Adrenal gland (tissue), 12 donors: Measurements from ENCODE around the gene PLCB1. TPM values are rescaled to one million over a fixed set of nuclear protein-coding genes. Genes with fewer than 3 reads are reported as not detected.

ENCODE experiments used
- DNase-seq, 7 donors: peaks; one replicate each; pipeline ENCODE4 v3.0.0-alpha.2; 2019 to 2020
- H3K27ac ChIP-seq, 5 donors: fragments of 200-600 bp; sonication (generic) in 4 of 5; 1 replicate in 3 of 5; 2 replicates in 2 of 5; pipeline versions ENCODE4 v1.5.1 to v1.8.0; 2016 to 2020; ENCODE audit warnings: mild to moderate bottlenecking in 1 of 5
- H3K27me3 ChIP-seq: fragments of 200-600 bp; 2 replicates; pipeline ENCODE4 v1.8.0; 2021
- H3K36me3 ChIP-seq, 2 donors: fragments of 200-600 bp; replicated peaks in 1 of 2; 1 replicate in 1 of 2; 2 replicates in 1 of 2; pipeline versions ENCODE4 v1.5.1 to v1.8.0; 2018 to 2022
- H3K4me1 ChIP-seq, 2 donors: fragments of 200-600 bp; replicated peaks in 1 of 2; 1 replicate in 1 of 2; 2 replicates in 1 of 2; pipeline versions ENCODE4 v1.5.1 to v1.8.0; 2018 to 2021
- H3K4me3 ChIP-seq, 4 donors: fragments of 200-600 bp; sonication (generic) in 3 of 4; one replicate each; pipeline ENCODE4 v1.5.1; 2016 to 2018
- H3K9me3 ChIP-seq, 3 donors: fragments of 200-600 bp; sonication (generic) in 1 of 3; replicated peaks in 1 of 3; 1 replicate in 2 of 3; 2 replicates in 1 of 3; pipeline versions ENCODE4 v1.5.1 to v1.8.0; 2016 to 2021
- POLR2A ChIP-seq, 2 donors: fragments of 450-650 bp; IDR thresholded peaks; one replicate each; pipeline ENCODE4 v1.6.1; 2017; ENCODE audit warnings: antibody characterized with exemption in 2 of 2, mild to moderate bottlenecking in 2 of 2, moderate library complexity in 1 of 2
- WGBS, 4 donors: extraction: QIAGEN DNeasy Blood & Tissue Kit in 2 of 4; methylation state at CpG; one replicate each; pipeline versions ENCODE4 v1.1.5 to v1.1.7; 2013 to 2017; 5-methylcytosine and 5-hydroxymethylcytosine counted together
- intact Hi-C, 2 donors: fragments of 100-400 bp; cut with DNase I; formaldehyde crosslinking; loops; one replicate each; pipeline versions ENCODE4 v1.14.1 to v1.15.0; 2022 to 2023
- polyA plus RNA-seq, 3 donors: library from polyadenylated mRNA; stranded (reverse); fragments of 200-250 nt in 2 of 3; fragments of 350-450 nt in 1 of 3; fragmentation: Illumina TruSeq in 1 of 3; extraction: RNeasy Lipid Tissue Mini Kit (QIAGEN cat#74804) in 1 of 3; gene quantifications; one replicate each; pipeline ENCODE4 v1.2.3, GENCODE V29; 2013 to 2014
- total RNA-seq, 9 donors: library from RNA; depleted of rRNA in 4 of 9; stranded (reverse); fragments of >200 nt in 4 of 9; fragments of 120-200 nt in 1 of 9; fragmentation: NEBNext Ultra II Directional in 1 of 9; extraction: Animal tissue kit (Norgen Biotek cat#: 25700) in 1 of 9; gene quantifications; one replicate each; pipeline versions ENCODE4 v1.1.0 to v1.2.4, GENCODE V29; 2013 to 2023
- TF ChIP-seq, protein P1 (sequence below), 6 experiments: fragments of 450-650 bp in 4 of 6; fragments of 200-600 bp in 2 of 6; sonication (generic) in 1 of 6; IDR thresholded peaks; 1 replicate in 5 of 6; 2 replicates in 1 of 6; pipeline versions ENCODE4 v1.5.1 to v1.8.0; 2016 to 2021; ENCODE audit warnings: antibody characterized with exemption in 6 of 6, mild to moderate bottlenecking in 2 of 6, moderate library complexity in 1 of 6
- donor health status: healthy with polysubstance abuse.
- donor health status: Bipolar disorder and iron deficiency.
- donor health status: DM: yes; HTN: yes; CAD: no.
- donor health status: DM: no; HTN: no; CAD: no.
- donor health status: DM: no; HTN: no; CAD: no.
- donor health status: DM: yes; HTN: yes; CAD: no.

Gene PLCB1
- total and polyA plus RNA-seq, 12 donors, result 7.7 to 56.6 (median 27.9) TPM

DNA sequence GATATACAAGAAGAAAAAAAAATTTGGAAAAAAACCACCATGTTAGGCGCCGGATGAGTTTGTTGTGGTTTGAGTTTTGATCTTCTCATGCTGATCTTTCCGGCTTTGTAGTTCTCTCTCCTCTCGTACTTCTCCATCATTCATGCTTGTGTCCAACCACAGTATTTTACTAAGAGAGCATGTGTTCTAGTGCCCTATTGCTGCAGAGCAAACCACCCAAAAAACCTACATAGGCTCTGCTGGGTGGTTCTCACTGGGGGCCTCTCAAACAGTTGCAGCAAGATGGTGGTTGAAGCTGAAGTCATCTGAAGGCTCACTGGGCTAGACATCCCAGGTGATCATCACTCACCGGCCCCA is 404.2 kb downstream of the PLCB1 start:
- no peak overlapping the region for H3K27ac ChIP-seq

DNA sequence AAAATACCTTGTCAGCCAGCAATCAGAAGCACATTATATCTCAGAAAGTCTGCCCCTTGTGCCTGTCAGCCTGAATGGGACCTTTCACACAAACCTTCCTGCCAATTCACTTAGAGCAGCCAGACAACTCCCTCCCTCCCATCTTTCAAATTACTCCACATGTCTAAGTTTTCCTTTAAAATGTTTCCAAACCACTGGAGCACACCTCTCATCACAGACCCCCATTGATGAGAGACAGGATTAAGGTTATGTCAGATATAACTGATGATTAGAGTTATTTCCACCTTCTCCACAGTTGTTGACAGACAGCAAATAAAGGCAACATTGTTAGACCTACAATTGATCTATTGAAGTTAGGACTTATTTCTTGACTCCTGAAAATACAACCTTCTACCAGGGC is 408.4 kb downstream of the PLCB1 start:
- intact Hi-C loops, result no loop called here

More for the DNA sequence above, 404.2 kb downstream of the PLCB1 start:
- WGBS, 4 donors, result 81 to 90% (median 87%) methylated on average over 5 of the region's 5 CpGs
- intact Hi-C loops, result no loop called here
- Histone ChIP-seq H3K36me3 (no peaks in the 10 kb centered on the region), H3K27me3 (no peaks in the 10 kb centered on the region), H3K9me3 (no peaks in the 10 kb centered on the region), H3K4me3 (no peak overlapping the region), H3K4me1 (no peaks in the 10 kb centered on the region)
- TF ChIP-seq POLR2A (IDR thresholded peaks at IDR 0.05), result no peak
- TF ChIP-seq, protein P1, sequence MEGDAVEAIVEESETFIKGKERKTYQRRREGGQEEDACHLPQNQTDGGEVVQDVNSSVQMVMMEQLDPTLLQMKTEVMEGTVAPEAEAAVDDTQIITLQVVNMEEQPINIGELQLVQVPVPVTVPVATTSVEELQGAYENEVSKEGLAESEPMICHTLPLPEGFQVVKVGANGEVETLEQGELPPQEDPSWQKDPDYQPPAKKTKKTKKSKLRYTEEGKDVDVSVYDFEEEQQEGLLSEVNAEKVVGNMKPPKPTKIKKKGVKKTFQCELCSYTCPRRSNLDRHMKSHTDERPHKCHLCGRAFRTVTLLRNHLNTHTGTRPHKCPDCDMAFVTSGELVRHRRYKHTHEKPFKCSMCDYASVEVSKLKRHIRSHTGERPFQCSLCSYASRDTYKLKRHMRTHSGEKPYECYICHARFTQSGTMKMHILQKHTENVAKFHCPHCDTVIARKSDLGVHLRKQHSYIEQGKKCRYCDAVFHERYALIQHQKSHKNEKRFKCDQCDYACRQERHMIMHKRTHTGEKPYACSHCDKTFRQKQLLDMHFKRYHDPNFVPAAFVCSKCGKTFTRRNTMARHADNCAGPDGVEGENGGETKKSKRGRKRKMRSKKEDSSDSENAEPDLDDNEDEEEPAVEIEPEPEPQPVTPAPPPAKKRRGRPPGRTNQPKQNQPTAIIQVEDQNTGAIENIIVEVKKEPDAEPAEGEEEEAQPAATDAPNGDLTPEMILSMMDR (IDR thresholded peaks at IDR 0.05), result no peak
- no peak for DNase-seq

DNA sequence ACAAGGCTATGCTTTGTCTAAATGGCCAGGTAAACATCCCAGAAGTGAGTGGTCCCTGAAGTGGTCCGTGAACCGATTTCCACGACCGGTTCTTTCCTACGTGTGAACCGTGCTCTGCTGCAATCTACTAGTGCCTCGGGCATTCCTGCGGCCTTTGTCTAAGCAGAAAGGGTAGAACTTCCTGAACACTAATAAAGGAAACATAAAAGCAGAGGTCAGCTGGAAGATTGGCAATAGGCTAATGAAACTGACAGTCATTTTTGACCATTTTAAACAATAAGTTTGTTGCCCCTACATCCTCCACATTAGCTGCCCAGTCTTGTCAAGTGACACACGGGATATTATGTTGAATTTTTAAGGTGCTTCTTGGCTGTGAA is 410.0 kb downstream of the PLCB1 start:
- Histone ChIP-seq H3K4me3 (no peak overlapping the region), H3K36me3 (no peaks in the 10 kb centered on the region), H3K27me3 (no peaks in the 10 kb centered on the region), H3K27ac (no peak overlapping the region), H3K9me3 (no peaks in the 10 kb centered on the region), H3K4me1 (peaks cover 0 to 7% of the 10 kb centered on the region in 2 donors)
- no peak for DNase-seq
- no peak for TF ChIP-seq POLR2A (IDR thresholded peaks at IDR 0.05)
- TF ChIP-seq, protein P1 (IDR thresholded peaks at IDR 0.05), result no peak
- intact Hi-C loops, result no loop called here
- WGBS, 4 donors, result 68 to 86% (median 79%) methylated on average over 9 of the region's 9 CpGs

More for the DNA sequence above, 408.4 kb downstream of the PLCB1 start:
- H3K9me3 ChIP-seq, result no peaks in the 10 kb centered on the region
- H3K4me1 ChIP-seq, result no peaks in the 10 kb centered on the region
- no peak for DNase-seq
- H3K27me3 ChIP-seq, result no peaks in the 10 kb centered on the region
- H3K4me3 ChIP-seq, result no peak overlapping the region
- TF ChIP-seq, protein P1 (IDR thresholded peaks at IDR 0.05), result no peak
- no peak for TF ChIP-seq POLR2A (IDR thresholded peaks at IDR 0.05)
- no peaks in the 10 kb centered on the region for H3K36me3 ChIP-seq
- no peak overlapping the region for H3K27ac ChIP-seq

DNA sequence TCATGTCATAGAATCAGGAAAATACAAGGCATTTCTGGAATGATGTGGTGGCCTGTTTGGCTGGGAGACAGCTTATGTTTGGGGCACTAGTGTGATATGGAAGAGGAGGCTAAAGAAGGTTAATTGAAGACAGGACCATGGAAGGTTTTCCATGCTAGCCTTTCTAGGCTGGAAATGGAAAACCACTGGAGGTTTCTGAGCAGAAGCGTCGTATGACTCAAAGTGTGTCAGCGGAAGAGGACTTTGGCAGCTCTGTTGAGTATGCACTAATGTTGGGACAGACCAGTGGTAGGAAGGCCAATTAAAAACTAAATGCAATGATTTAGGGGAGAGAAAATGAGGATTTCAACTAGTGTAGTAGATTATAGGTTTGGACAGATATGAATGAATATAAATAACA is 413.1 kb downstream of the PLCB1 start:
- Histone ChIP-seq H3K9me3 (no peaks in the 10 kb centered on the region), H3K27ac (no peak overlapping the region), H3K27me3 (no peaks in the 10 kb centered on the region), H3K4me3 (no peak overlapping the region), H3K4me1 (peaks cover 0 to 7% of the 10 kb centered on the region in 2 donors), H3K36me3 (no peaks in the 10 kb centered on the region)
- intact Hi-C loops, result no loop called here
- DNase-seq, result no peak
- TF ChIP-seq, protein P1 (IDR thresholded peaks at IDR 0.05), result no peak
- TF ChIP-seq POLR2A (IDR thresholded peaks at IDR 0.05), result no peak
- 91 to 98% (median 93%) methylated on average over 3 of the region's 3 CpGs for WGBS, 4 donors
